GM23248 (cell line): ENCODE results near the gene PEX1.
"Not testable (repeated sequence)": the region's sequence is repeated elsewhere in the genome, so short reads cannot be mapped to it uniquely, and the experiment has no call there.

Experiments
- EZH2 ChIP-seq: fragments of 200-600 bp; sonication (generic); IDR thresholded peaks from 2 replicates; pipeline ENCODE4 v1.6.1; 2018; ENCODE audit warnings: antibody characterized with exemption, mild to moderate bottlenecking; ENCODE audit not compliant: insufficient read depth, poor library complexity, severe bottlenecking
- EZH2phosphoT487 ChIP-seq: fragments of 200-600 bp; sonication (generic); IDR thresholded peaks from 2 replicates; pipeline ENCODE4 v1.6.1; 2018; ENCODE audit warnings: antibody characterized with exemption, moderate library complexity, mild to moderate bottlenecking, low read depth; ENCODE audit not compliant: insufficient read depth

DNA sequence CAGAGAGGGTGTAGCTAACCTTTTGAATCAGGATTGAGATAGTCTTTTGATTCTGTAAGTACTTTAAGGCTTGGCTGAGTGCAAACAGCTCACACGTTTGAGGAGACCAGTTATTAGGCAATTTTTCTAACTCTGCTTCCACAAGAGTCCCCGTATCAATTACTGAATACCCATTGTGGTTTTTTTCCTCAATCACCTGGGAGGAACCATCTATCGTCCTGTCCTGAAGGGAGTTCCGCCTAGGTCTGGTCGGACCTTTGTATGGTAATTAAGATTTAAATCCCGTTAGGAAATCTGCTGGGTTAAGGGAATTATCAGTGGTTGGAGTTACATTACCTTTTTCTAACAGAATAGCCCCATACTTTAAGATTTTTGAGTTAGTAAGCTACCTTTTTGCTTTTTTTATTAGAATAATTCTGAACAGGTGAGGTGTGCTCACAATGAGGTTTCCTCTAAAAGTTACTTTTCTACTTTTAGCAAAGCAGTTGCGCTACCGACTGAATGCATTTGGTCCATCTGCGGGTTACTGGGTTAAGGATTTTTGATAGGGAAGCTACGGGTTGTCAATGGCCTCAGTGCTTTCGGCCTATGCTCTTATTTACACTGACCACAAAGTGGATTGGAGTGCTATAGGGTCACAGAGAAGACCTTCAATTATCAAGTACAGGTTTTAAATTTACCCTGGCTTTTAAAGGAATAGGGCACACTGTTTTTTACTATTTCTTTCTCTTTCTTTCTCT lies 52.3 kb downstream of the PEX1 start:
- not testable (repeated sequence) for TF ChIP-seq EZH2, EZH2phosphoT487
